ENCODE results near the gene ADCY9. TPM values are rescaled to one million over a fixed set of nuclear protein-coding genes. Genes with fewer than 3 reads are reported as not detected.
A peak's percentile ranks its signal among the peaks of the same experiment; 100 is the strongest.

The ADCY9 gene
- total RNA-seq, 1 experiment from 2014 or later: 14.2 TPM

DNA sequence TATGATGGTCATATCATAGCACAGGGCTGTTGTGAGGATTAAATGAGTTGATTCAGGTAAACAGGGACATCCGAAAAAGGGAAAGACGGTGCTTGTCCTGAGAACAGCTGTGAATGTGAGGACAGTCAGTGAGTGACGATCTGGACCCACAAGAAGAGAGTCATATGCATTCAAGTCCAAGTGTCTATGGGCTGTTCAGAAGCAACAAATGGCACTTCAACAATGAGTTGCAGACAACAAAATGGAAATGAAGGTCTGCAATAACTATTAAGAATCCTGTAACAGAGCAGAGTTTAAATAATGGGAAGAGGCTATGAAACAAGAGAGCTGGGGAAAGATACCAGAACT lies 100.3 kb downstream of the ADCY9 start:
- TF ChIP-seq, protein P1, sequence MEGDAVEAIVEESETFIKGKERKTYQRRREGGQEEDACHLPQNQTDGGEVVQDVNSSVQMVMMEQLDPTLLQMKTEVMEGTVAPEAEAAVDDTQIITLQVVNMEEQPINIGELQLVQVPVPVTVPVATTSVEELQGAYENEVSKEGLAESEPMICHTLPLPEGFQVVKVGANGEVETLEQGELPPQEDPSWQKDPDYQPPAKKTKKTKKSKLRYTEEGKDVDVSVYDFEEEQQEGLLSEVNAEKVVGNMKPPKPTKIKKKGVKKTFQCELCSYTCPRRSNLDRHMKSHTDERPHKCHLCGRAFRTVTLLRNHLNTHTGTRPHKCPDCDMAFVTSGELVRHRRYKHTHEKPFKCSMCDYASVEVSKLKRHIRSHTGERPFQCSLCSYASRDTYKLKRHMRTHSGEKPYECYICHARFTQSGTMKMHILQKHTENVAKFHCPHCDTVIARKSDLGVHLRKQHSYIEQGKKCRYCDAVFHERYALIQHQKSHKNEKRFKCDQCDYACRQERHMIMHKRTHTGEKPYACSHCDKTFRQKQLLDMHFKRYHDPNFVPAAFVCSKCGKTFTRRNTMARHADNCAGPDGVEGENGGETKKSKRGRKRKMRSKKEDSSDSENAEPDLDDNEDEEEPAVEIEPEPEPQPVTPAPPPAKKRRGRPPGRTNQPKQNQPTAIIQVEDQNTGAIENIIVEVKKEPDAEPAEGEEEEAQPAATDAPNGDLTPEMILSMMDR (IDR thresholded peaks at IDR 0.05; ENCODE audit: unreplicated experiment): no peak
- no peak for DNase-seq (ENCODE audit: unreplicated experiment)
- no TSS peak for BruUV-seq (replicated peaks)
- ChIA-PET POLR2A (interaction anchor here (1.2 kb wide), 2 partner anchors 8 to 37 kb away, joined by 3 to 4 read pairs; no protein-coding TSS in a partner anchor), CTCF (interaction anchor here (0.6 to 1.0 kb wide), 6 partner anchors 12 to 387 kb away, joined by 3 to 5 read pairs (median 3); no protein-coding TSS in a partner anchor)
- Mint-ChIP-seq H3K27ac (ENCODE audit: low read depth, unreplicated experiment) (no peak overlapping the region), H3K4me1 (ENCODE audit: insufficient read depth, unreplicated experiment) (peaks cover 26% of the 10 kb centered on the region), H3K4me3 (ENCODE audit: unreplicated experiment) (no peak overlapping the region), H3K27me3 (ENCODE audit: insufficient read depth, unreplicated experiment) (no peaks in the 10 kb centered on the region), H3K9me3 (ENCODE audit: unreplicated experiment) (no peaks in the 10 kb centered on the region), H3K36me3 (ENCODE audit: insufficient read depth, unreplicated experiment) (peaks cover 4% of the 10 kb centered on the region)
- intact Hi-C loops (cut with micrococcal nuclease): no loop called here

DNA sequence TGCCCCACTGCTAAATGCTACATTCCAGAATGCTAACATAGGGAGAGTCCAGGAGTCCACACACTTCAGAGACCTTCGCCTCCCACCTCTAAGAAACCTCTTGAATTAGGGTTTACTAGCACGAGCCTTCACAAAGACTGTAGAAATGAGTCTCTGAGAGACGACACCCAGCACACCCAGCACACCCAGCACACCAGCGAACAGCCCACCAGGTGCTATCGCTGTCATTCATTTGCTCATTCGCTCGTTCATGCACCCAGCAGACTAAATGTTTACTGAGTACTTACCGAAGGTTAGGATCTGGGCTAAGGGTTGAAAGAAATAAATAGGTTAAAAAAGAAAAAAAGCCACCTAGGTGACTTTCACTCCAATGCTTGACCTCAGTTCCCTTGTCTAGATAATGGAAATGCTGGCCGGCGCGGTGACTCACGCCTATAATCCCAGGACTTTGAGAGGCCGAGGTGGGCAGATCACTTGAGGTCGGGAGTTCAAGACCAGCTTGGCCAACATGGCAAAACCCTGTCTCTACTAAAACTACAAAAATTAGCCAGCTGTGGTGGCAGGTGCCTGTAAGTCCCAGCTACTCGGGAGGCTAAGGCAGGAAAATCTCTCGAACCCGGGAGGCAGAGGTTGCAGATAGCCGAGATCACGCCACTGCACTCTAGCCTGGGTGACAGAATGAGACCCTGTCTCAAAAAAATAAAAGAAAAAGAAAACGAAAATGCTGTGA lies 100.8 kb downstream of the ADCY9 start:
- BruUV-seq (replicated peaks): no TSS peak
- POLR2A ChIA-PET: interaction anchor here (0.6 kb wide), 1 partner anchor 36 kb away, joined by 3 read pairs; no protein-coding TSS in a partner anchor
- Mint-ChIP-seq H3K4me3 (ENCODE audit: unreplicated experiment) (no peak overlapping the region), H3K9me3 (ENCODE audit: unreplicated experiment) (no peaks in the 10 kb centered on the region), H3K27ac (ENCODE audit: low read depth, unreplicated experiment) (no peak overlapping the region), H3K27me3 (ENCODE audit: insufficient read depth, unreplicated experiment) (no peaks in the 10 kb centered on the region), H3K4me1 (ENCODE audit: insufficient read depth, unreplicated experiment) (peaks cover 26% of the 10 kb centered on the region), H3K36me3 (ENCODE audit: insufficient read depth, unreplicated experiment) (peaks cover 7% of the 10 kb centered on the region)
- intact Hi-C loops (cut with micrococcal nuclease): no loop called here
- TF ChIP-seq, protein P1 (IDR thresholded peaks at IDR 0.05; ENCODE audit: unreplicated experiment): no peak
- DNase-seq (ENCODE audit: unreplicated experiment): no peak
- CTCF ChIA-PET: interaction anchor here (0.6 to 1.0 kb wide), 3 partner anchors 12 to 164 kb away, joined by 3 to 5 read pairs (median 4); no protein-coding TSS in a partner anchor

GRCh38 chr16:4011940-4012629 lies 104.2 kb downstream of the ADCY9 start:
- no TSS peak for BruUV-seq (replicated peaks)
- peak overlapping the region; percentile 74 for H3K27ac Mint-ChIP-seq (ENCODE audit: low read depth, unreplicated experiment)
- intact Hi-C loops (cut with micrococcal nuclease): loop anchor here (2.0 to 5.0 kb wide), 2 partner anchors 40 to 101 kb away; no protein-coding TSS in a partner anchor
- ChIA-PET POLR2A (interaction anchor here (0.9 to 1.4 kb wide), 2 partner anchors 9 to 100 kb away, joined by 4 read pairs; no protein-coding TSS in a partner anchor), CTCF (interaction anchor here (0.6 to 1.6 kb wide), 6 partner anchors 8 to 188 kb away, joined by 3 to 4 read pairs (median 4); no protein-coding TSS in a partner anchor)
- H3K36me3 Mint-ChIP-seq (ENCODE audit: insufficient read depth, unreplicated experiment): peaks cover 7% of the 10 kb centered on the region
- no peak for DNase-seq (ENCODE audit: unreplicated experiment)
- no peaks in the 10 kb centered on the region for H3K9me3 Mint-ChIP-seq (ENCODE audit: unreplicated experiment)
- H3K27me3 Mint-ChIP-seq (ENCODE audit: insufficient read depth, unreplicated experiment): no peaks in the 10 kb centered on the region
- no peak overlapping the region for H3K4me3 Mint-ChIP-seq (ENCODE audit: unreplicated experiment)
- H3K4me1 Mint-ChIP-seq (ENCODE audit: insufficient read depth, unreplicated experiment): peaks cover 18% of the 10 kb centered on the region
- TF ChIP-seq, protein P1 (IDR thresholded peaks at IDR 0.05; ENCODE audit: unreplicated experiment): no peak

Data from MCF 10A (cell line).